B cell (primary cell): Measurements from ENCODE around the gene PPP1CC. TPM values are rescaled to one million over a fixed set of nuclear protein-coding genes. Genes with fewer than 3 reads are reported as not detected.

Experiments
- ATAC-seq: fragments of 200-7000 bp; cut with Tn5 transposase; one replicate; pipeline ENCODE4 v1.10.0; 2021; ENCODE audit warnings: low read depth, mild to moderate bottlenecking, moderate number of reproducible peaks, moderate library complexity
- CTCF ChIA-PET: fragments of 350-600 bp; sonication (Branson Sonifier 250); formaldehyde crosslinking; loops from one replicate; lab custom pipeline; 2021; ENCODE audit warnings: antibody characterized with exemption, inconsistent platforms; lab: Charles Lee
- POLR2A ChIA-PET: fragments of 350-600 bp; sonication (Branson Sonifier 250); formaldehyde crosslinking; loops from one replicate; lab custom pipeline; 2021; ENCODE audit warnings: antibody characterized with exemption; lab: Charles Lee
- DNase-seq: peaks from one replicate; pipeline ENCODE4 v3.0.0; 2013
- H2AFZ ChIP-seq: 2 replicates; pipeline ENCODE4 v1.6.1; 2012; ENCODE audit warnings: mild to moderate bottlenecking, low read depth, low read length; ENCODE audit not compliant: insufficient read depth, poor library complexity, severe bottlenecking
- H3K27ac ChIP-seq, 2 donors: 1 replicate in 1 of 2; 2 replicates in 1 of 2; pipeline ENCODE4 v1.5.1; 2012 to 2013; ENCODE audit warnings: low read length in 2 of 2, mild to moderate bottlenecking in 2 of 2, moderate library complexity in 1 of 2
- H3K27me3 ChIP-seq, 4 experiments: fragments of 200-600 bp in 1 of 4; sonication (generic) in 1 of 4; replicated peaks in 1 of 4; 1 replicate in 2 of 4; 2 replicates in 2 of 4; pipeline versions ENCODE4 v1.6.1 to v1.7.0; 2013 to 2016; ENCODE audit warnings: low read length in 3 of 4, mild to moderate bottlenecking in 2 of 4, mixed read lengths in 1 of 4, moderate library complexity in 1 of 4; ENCODE audit not compliant: insufficient read depth in 4 of 4, control insufficient read depth in 3 of 4; ENCODE audit errors: control extremely low read depth in 1 of 4
- H3K36me3 ChIP-seq, 2 experiments: replicated peaks in 1 of 2; 1 replicate in 1 of 2; 2 replicates in 1 of 2; pipeline versions ENCODE4 v1.6.1 to v1.7.1; 2013; ENCODE audit warnings: low read length in 1 of 2; ENCODE audit not compliant: insufficient read depth in 2 of 2, control insufficient read depth in 1 of 2; ENCODE audit errors: control extremely low read depth in 1 of 2, extremely low read depth in 1 of 2
- H3K4me1 ChIP-seq, 2 donors: fragments of 200-600 bp in 1 of 2; sonication (generic) in 1 of 2; 1 replicate in 1 of 2; 2 replicates in 1 of 2; pipeline versions ENCODE4 v1.5.1 to v1.6.1; 2013 to 2017; ENCODE audit warnings: low read length in 2 of 2; ENCODE audit not compliant: control insufficient read depth in 2 of 2, insufficient read depth in 2 of 2
- H3K4me2 ChIP-seq: replicated peaks from 2 replicates; pipeline ENCODE3; 2012; ENCODE audit warnings: mild to moderate bottlenecking, low read depth, low read length; ENCODE audit not compliant: poor library complexity, severe bottlenecking
- H3K4me3 ChIP-seq, 5 experiments: fragments of 200-600 bp in 1 of 5; sonication (generic) in 1 of 5; 1 replicate in 3 of 5; 2 replicates in 2 of 5; pipeline versions ENCODE4 v1.5.1 to v1.7.0; 2011 to 2016; ENCODE audit warnings: low read length in 4 of 5, mild to moderate bottlenecking in 4 of 5, low read depth in 2 of 5, control low read depth in 1 of 5, moderate library complexity in 1 of 5; ENCODE audit not compliant: insufficient read depth in 1 of 5; ENCODE audit errors: control extremely low read depth in 1 of 5, extremely low read depth in 1 of 5
- H3K79me2 ChIP-seq: fragments of 200-600 bp; sonication (generic); one replicate; pipeline ENCODE4 v1.6.0; 2016; ENCODE audit warnings: low read length; ENCODE audit not compliant: control insufficient read depth, insufficient read depth
- H3K9ac ChIP-seq: fragments of 200-600 bp; sonication (generic); 2 replicates; pipeline ENCODE4 v1.6.1; 2017; ENCODE audit warnings: mild to moderate bottlenecking, low read length, moderate library complexity
- H3K9me3 ChIP-seq, 3 donors: one replicate each; pipeline versions ENCODE4 v1.6.1 to v1.7.1; 2013; ENCODE audit warnings: low read length in 2 of 3; ENCODE audit not compliant: control insufficient read depth in 2 of 3, insufficient read depth in 1 of 3; ENCODE audit errors: control extremely low read depth in 1 of 3
- H4K20me1 ChIP-seq: 2 replicates; pipeline ENCODE4 v1.6.0; 2012; ENCODE audit warnings: mild to moderate bottlenecking, low read length; ENCODE audit not compliant: insufficient read depth, control insufficient read depth, poor library complexity, severe bottlenecking
- H3K27ac Mint-ChIP-seq: one replicate; pipeline ENCODE4 v1.8.0; 2021; ENCODE audit warnings: mixed read lengths
- H3K27me3 Mint-ChIP-seq: one replicate; pipeline ENCODE4 v1.8.0; 2021; ENCODE audit warnings: mixed read lengths
- H3K4me1 Mint-ChIP-seq: one replicate; pipeline ENCODE4 v1.8.0; 2021; ENCODE audit warnings: mixed read lengths
- H3K4me3 Mint-ChIP-seq: one replicate; pipeline ENCODE4 v1.8.0; 2021; ENCODE audit warnings: mixed read lengths
- H3K9me3 Mint-ChIP-seq: one replicate; pipeline ENCODE4 v1.8.0; 2022; ENCODE audit warnings: mixed read lengths; ENCODE audit not compliant: insufficient read depth
- EZH2 ChIP-seq: IDR thresholded peaks from 2 replicates; pipeline ENCODE4 v1.6.1; 2012; ENCODE audit warnings: borderline replicate concordance, low read depth, mild to moderate bottlenecking, moderate library complexity, low read length; ENCODE audit not compliant: insufficient read depth, poor library complexity, severe bottlenecking
- WGBS: methylation state at CpG from one replicate; pipeline ENCODE4 v1.1.5; 2013; ENCODE audit warnings: missing lambda C conversion rate; ENCODE audit not compliant: insufficient coverage; 5-methylcytosine and 5-hydroxymethylcytosine counted together
- intact Hi-C: fragments of 100-400 bp; cut with micrococcal nuclease; formaldehyde crosslinking; loops from one replicate; pipeline ENCODE4 v1.10.0; 2022
- polyA plus RNA-seq: library from polyadenylated mRNA; depleted of rRNA; stranded (reverse); fragments of >200 nt; gene quantifications from 2 replicates; pipeline ENCODE4 v1.2.3, GENCODE V29; 2012
- total RNA-seq, 2 donors: library from RNA; stranded (reverse); fragments of 120-200 nt in 1 of 2; gene quantifications; 1 replicate in 1 of 2; 2 replicates in 1 of 2; pipeline versions ENCODE4 v1.2.3 to v1.2.4, GENCODE V29; 2013 to 2022
- TF ChIP-seq, protein P1 (sequence below): fragments of 200-600 bp; IDR thresholded peaks from one replicate; pipeline ENCODE4 v1.8.0; 2022; ENCODE audit warnings: antibody characterized with exemption, mild to moderate bottlenecking

PPP1CC gene
- total and polyA plus RNA-seq, 2 donors (not counting 1 experiment from before 2014, with no cell fraction given), result 70.0 to 146 TPM

DNA sequence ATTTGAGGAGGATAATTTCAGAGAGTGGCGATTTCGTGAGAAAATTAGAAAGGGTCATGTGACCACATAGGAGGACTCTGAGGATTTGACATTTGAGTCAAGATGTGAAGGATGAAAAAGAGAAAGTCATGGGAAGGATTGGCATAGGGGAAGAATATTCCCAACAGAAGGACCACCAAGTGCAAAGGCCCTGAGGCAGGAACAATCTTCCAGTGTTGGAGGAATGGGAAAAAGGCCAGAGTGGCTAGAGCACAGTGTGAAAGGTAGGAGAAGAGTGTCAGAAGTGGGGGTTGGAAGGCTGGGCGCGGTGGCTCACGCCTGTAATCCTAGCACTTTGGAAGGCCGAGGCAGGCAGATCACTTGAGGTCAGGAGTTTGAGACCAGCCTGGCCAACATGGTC lies 3.9 kb upstream of the PPP1CC start:
- H3K27me3 ChIP-seq, result no peaks in the 10 kb centered on the region
- peaks cover 11% of the 10 kb centered on the region for H3K79me2 ChIP-seq
- no peak overlapping the region for H3K27ac ChIP-seq
- no peak overlapping the region for H3K4me2 ChIP-seq
- POLR2A ChIA-PET, result no interaction called here
- Mint-ChIP-seq H3K4me3 (no peak overlapping the region), H3K9me3 (no peaks in the 10 kb centered on the region), H3K27ac (no peak overlapping the region), H3K27me3 (no peaks in the 10 kb centered on the region), H3K4me1 (peaks cover 9% of the 10 kb centered on the region)
- DNase-seq, result no peak
- intact Hi-C loops, result loop anchor here (10.0 kb wide), 1 partner anchor 462 kb away; the partner anchor contains the start of gene ATP2A2
- H3K9me3 ChIP-seq, result no peaks in the 10 kb centered on the region
- H3K36me3 ChIP-seq, result no peaks in the 10 kb centered on the region
- H3K4me3 ChIP-seq, result no peak overlapping the region
- WGBS, result 93% methylated on average over 6 of the region's 6 CpGs
- H3K4me1 ChIP-seq, result peaks cover 5 to 8% of the 10 kb centered on the region in 2 donors
- H3K9ac ChIP-seq, result no peak overlapping the region
- H2AFZ ChIP-seq, result no peak overlapping the region
- no peak for ATAC-seq
- TF ChIP-seq, protein P1, sequence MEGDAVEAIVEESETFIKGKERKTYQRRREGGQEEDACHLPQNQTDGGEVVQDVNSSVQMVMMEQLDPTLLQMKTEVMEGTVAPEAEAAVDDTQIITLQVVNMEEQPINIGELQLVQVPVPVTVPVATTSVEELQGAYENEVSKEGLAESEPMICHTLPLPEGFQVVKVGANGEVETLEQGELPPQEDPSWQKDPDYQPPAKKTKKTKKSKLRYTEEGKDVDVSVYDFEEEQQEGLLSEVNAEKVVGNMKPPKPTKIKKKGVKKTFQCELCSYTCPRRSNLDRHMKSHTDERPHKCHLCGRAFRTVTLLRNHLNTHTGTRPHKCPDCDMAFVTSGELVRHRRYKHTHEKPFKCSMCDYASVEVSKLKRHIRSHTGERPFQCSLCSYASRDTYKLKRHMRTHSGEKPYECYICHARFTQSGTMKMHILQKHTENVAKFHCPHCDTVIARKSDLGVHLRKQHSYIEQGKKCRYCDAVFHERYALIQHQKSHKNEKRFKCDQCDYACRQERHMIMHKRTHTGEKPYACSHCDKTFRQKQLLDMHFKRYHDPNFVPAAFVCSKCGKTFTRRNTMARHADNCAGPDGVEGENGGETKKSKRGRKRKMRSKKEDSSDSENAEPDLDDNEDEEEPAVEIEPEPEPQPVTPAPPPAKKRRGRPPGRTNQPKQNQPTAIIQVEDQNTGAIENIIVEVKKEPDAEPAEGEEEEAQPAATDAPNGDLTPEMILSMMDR, result no peak
- no peak for TF ChIP-seq EZH2
- CTCF ChIA-PET, result no interaction called here
- peaks cover 9% of the 10 kb centered on the region for H4K20me1 ChIP-seq

DNA sequence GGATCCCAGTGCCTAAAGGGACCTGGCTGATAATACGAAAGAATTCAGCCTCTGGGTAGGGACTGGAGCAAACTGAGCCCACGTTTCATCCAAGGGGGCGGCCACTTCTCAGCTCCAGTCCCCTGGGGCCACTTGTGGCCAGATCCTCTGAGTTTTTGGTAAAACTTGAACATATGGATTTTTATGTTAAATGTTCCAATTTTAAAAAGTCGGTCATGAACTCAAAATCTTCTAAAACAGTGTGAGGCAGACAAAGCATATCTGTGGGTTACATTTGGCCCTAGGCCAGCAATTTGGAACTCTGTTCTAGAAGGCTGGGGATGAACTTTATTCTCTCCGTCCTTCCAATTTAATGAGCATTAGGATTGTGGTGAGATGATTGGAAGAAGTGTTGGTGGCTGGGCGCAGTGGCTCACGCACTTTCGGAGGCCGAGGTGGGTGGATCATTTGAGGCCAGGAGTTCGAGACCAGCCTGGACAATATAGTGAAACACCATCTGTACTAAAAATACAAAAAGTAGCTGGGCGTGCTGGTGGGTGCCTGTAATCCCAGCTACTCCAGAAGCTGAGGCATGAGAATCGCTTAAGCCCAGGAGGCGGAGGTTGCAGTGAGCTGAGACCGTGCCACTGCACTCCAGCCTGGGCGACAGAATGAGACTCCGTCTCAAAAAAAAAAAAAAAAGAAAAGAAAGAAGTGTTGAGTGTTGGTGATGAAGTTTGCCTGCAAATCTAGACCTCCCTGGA lies 3.0 kb upstream of the PPP1CC start:
- H3K4me2 ChIP-seq, result no peak overlapping the region

More for the DNA sequence above, 3.0 kb upstream of the PPP1CC start:
- ATAC-seq (no peak), DNase-seq (no peak)
- H4K20me1 ChIP-seq, result peaks cover 11% of the 10 kb centered on the region
- Mint-ChIP-seq H3K4me1 (peaks cover 14% of the 10 kb centered on the region), H3K27ac (no peak overlapping the region), H3K9me3 (no peaks in the 10 kb centered on the region), H3K4me3 (no peak overlapping the region), H3K27me3 (no peaks in the 10 kb centered on the region)
- peaks cover 8 to 11% of the 10 kb centered on the region in 2 donors for H3K4me1 ChIP-seq
- no peak overlapping the region for H3K4me3 ChIP-seq
- H2AFZ ChIP-seq, result peak overlapping the region; percentile 12
- 90% methylated on average over 13 of the region's 16 CpGs for WGBS
- peaks cover 20% of the 10 kb centered on the region for H3K79me2 ChIP-seq
- no peak overlapping the region for H3K9ac ChIP-seq
- H3K9me3 ChIP-seq, result no peaks in the 10 kb centered on the region
- ChIA-PET POLR2A (interaction anchor here (0.6 to 1.6 kb wide), 2 partner anchors 28 to 817 kb away, joined by 5 read pairs; no protein-coding TSS in a partner anchor), CTCF (interaction anchor here (1.2 kb wide), 1 partner anchor 141 kb away, joined by 3 read pairs; no protein-coding TSS in a partner anchor)
- H3K27me3 ChIP-seq, result no peaks in the 10 kb centered on the region
- no peaks in the 10 kb centered on the region for H3K36me3 ChIP-seq
- TF ChIP-seq, protein P1, result no peak
- no peak for TF ChIP-seq EZH2
- intact Hi-C loops, result loop anchor here (10.0 kb wide), 1 partner anchor 461 kb away; the partner anchor contains the start of gene ATP2A2
- H3K27ac ChIP-seq, result peak overlapping the region in 1 of 2 donors; percentile 39
